Urinary bladder (tissue), 4 donors: ENCODE results near the gene CDRT15L2. TPM values are rescaled to one million over a fixed set of nuclear protein-coding genes. Genes with fewer than 3 reads are reported as not detected.
"Not testable (repeated sequence)": the region's sequence is repeated elsewhere in the genome, so short reads cannot be mapped to it uniquely, and the experiment has no call there.

Experiments
- DNase-seq: peaks from one replicate; pipeline ENCODE4 v3.0.0-alpha.2; 2015; ENCODE audit errors: extremely low spot score
- H3K27ac ChIP-seq: one replicate; pipeline ENCODE4 v1.5.1; 2013; ENCODE audit warnings: low read depth, mild to moderate bottlenecking, moderate library complexity
- H3K36me3 ChIP-seq: one replicate; pipeline ENCODE4 v1.6.1; 2013; ENCODE audit warnings: mild to moderate bottlenecking, moderate library complexity; ENCODE audit not compliant: insufficient read depth
- H3K4me1 ChIP-seq: one replicate; pipeline ENCODE4 v1.6.1; 2013; ENCODE audit warnings: mild to moderate bottlenecking, moderate library complexity; ENCODE audit not compliant: insufficient read depth
- H3K4me3 ChIP-seq: one replicate; pipeline ENCODE4 v1.5.1; 2013; ENCODE audit warnings: low read depth, low read length
- WGBS: extraction: QIAGEN DNeasy Blood & Tissue Kit; methylation state at CpG from one replicate; pipeline ENCODE4 v1.1.7; 2013; 5-methylcytosine and 5-hydroxymethylcytosine counted together
- polyA plus RNA-seq: library from polyadenylated mRNA; stranded (reverse); fragments of 200-250 nt; gene quantifications from one replicate; pipeline ENCODE4 v1.2.3, GENCODE V29; 2013
- total RNA-seq: library from RNA; depleted of rRNA; stranded (reverse); fragments of >200 nt; gene quantifications from one replicate; pipeline ENCODE4 v1.2.3, GENCODE V29; 2014
- donor health status: healthy with polysubstance abuse.
- donor health status: healthy.

The CDRT15L2 gene
- total RNA-seq (not detected), polyA plus RNA-seq (not detected)

GRCh38 chr17:20579424-20579823 is at the start of gene CDRT15L2:
CDRT15L2 (plus strand) TSS chr17:20579724; CDS start chr17:20579744, 20 bp downstream.
- 95% methylated on average over 12 of the region's 12 CpGs for WGBS
- H3K4me3 ChIP-seq, H3K36me3 ChIP-seq, H3K4me1 ChIP-seq, DNase-seq, H3K27ac ChIP-seq: not testable (repeated sequence)

DNA sequence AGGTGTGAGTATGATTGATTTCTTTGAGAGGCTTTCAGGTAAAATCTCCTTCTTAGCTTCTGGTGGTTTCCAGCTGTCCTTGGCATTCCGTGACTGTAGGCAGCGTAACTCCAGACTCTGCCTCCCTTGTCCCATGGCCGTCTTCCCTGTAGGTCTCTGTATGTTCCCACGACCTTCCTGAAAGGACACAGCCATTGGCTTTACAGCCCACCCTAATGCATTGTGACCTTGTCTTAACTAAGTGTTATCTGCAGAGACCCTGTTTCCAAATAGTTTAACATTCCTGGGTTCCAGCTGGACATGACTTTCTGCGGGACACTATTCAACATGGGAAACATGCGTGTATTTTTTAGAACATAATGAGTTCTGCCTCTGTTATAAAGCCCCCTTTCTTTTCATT is 49.4 kb upstream of the CDRT15L2 start:
- not testable (repeated sequence) for H3K4me3 ChIP-seq, H3K36me3 ChIP-seq, H3K27ac ChIP-seq, H3K4me1 ChIP-seq, DNase-seq
- 77% methylated on average over 5 of the region's 6 CpGs for WGBS

GRCh38 chr17:20532544-20533090 is 46.9 kb upstream of the CDRT15L2 start:
- H3K36me3 ChIP-seq, H3K4me3 ChIP-seq, H3K27ac ChIP-seq, H3K4me1 ChIP-seq: not testable (repeated sequence)
- WGBS, result 0% methylated on average over 11 of the region's 31 CpGs
- DNase-seq, result peak; percentile 26

GRCh38 chr17:20533206-20533605 is 46.3 kb upstream of the CDRT15L2 start:
- not testable (repeated sequence) for H3K4me1 ChIP-seq, DNase-seq, H3K36me3 ChIP-seq, H3K4me3 ChIP-seq, H3K27ac ChIP-seq
- 3% methylated on average over 11 of the region's 11 CpGs for WGBS

DNA sequence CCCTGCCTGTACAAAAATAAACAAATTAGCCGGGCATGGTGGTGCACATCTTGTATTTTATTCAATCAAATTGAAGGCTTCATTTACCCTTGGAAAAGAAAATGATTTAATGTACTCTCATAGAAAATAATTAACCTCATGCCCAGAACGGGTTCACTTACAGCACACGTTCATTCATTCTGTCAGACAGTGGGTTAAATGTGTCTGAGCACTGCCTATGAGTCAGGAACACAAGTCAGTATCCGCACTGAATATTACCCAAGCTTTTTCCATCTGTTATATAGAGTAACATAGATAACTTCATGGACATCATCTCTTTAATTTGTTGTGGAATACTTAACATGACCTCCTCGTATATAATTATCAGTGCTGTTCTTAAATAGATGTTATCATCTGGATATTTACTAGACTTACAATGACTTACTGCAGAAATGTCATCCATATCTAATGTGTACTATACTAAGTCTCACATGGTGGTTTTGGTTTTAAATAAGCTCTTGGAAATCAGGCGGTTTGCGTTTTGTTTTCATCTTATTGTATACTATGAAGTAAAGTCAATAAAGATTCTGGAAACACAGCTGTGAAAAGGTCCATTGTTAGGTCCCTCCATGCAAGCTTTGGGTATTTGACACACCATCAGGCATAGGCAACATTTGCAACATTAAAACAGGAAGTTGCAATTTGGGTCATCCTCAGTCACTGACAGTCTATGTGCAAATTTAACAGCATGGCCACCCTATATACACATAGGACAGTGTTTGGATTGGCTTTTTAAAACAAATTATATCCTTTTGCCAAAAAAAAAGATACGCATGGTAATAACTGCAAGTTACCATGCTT is 44.6 kb upstream of the CDRT15L2 start:
- not testable (repeated sequence) for H3K4me1 ChIP-seq, H3K27ac ChIP-seq, H3K36me3 ChIP-seq, H3K4me3 ChIP-seq, DNase-seq
- 44% methylated on average over 8 of the region's 8 CpGs for WGBS

DNA sequence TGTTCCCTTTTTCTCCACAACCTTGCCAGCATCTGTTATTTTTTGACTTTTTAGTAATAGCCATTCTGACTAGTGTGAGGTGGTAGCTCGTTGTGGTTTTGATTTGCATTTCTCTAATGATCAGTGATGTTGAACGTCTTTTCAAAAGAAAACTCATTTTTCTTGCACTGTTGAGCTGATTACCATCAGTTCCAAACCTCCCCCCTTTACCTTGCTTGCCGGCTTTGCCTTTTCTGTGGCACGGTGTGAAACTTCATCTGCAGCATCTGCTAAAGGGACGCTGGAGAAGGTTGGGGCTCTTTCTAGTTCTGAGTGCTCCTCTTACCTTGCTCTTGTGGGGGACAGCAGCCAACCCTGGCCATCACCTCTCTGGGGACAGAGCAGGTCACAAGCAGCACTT is 39.1 kb upstream of the CDRT15L2 start:
- DNase-seq, H3K27ac ChIP-seq, H3K4me3 ChIP-seq, H3K4me1 ChIP-seq, H3K36me3 ChIP-seq: not testable (repeated sequence)
- WGBS, result 59% methylated on average over 3 of the region's 5 CpGs

- H3K4me1 ChIP-seq, DNase-seq, H3K4me3 ChIP-seq, H3K27ac ChIP-seq, H3K36me3 ChIP-seq: not testable (repeated sequence)
- WGBS, result 16% methylated on average over 2 of the region's 3 CpGs
Observed at GRCh38 chr17:20540865-20541264, 38.7 kb upstream of the CDRT15L2 start.

GRCh38 chr17:20541853-20542546 is 37.5 kb upstream of the CDRT15L2 start:
- H3K4me3 ChIP-seq, DNase-seq, H3K27ac ChIP-seq, H3K36me3 ChIP-seq, H3K4me1 ChIP-seq: not testable (repeated sequence)
- WGBS, result 41% methylated on average over 7 of the region's 7 CpGs

DNA sequence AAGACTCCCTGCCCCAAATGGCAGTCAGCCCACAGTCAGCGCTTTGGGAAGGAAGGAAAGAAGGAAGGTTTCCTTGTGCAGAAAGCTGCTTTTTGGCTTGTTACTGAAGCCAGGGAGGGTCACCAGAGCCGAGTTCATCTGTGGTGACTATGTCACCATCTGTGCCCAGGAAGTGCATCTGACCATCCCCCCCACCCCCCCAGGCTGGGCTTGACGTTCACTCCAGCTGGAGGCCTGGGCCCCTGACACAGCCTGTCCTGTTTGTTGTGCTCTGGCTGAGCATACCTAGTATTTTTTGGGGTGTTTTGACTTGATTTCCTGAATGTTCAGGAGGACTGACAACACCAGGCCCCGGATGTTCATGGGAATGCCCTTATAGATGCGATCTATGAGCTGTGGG is 31.6 kb upstream of the CDRT15L2 start:
- not testable (repeated sequence) for DNase-seq, H3K4me3 ChIP-seq, H3K36me3 ChIP-seq, H3K27ac ChIP-seq, H3K4me1 ChIP-seq
- 59% methylated on average over 3 of the region's 5 CpGs for WGBS

DNA sequence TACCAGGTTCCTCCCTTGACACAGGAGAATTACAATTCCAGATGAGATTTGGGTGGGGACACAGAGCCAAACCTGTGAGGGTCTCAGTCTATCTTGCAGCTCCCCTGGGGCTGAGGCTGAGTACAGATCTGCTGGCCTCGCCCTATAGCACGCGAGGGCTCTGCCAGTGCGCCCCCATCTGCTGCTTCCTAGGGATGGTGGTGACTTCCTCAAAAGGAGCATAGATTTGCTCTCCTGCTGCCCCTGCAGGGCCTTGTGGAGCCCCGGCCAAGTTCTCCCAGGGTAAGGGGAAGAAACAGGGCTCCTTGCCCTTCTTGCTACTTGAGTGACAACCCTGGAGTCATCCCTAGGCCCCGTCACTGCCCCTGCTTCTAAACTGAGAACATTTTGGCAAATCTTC is 26.6 kb upstream of the CDRT15L2 start:
- not testable (repeated sequence) for H3K36me3 ChIP-seq, H3K27ac ChIP-seq, DNase-seq, H3K4me1 ChIP-seq, H3K4me3 ChIP-seq
- 89% methylated on average over 6 of the region's 6 CpGs for WGBS

DNA sequence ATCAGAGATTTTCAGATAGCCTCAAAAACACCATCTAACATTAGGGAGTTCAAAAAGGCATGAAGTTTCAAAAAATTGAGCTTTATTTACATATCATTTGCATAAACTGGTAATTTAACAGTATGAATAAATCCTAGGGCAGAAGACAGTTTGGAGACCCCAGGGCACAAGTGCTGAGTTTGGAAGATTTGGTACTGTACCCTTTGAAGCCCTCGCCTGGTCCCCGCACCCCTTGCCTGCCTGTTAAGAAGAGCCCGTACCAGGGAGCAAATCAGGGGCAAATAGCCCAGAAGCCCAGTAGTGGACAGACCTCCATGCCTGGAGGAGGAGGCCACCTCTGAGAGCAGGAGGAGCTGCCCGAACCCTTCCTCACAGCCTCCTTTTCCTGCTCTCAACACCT is 24.8 kb upstream of the CDRT15L2 start:
- DNase-seq, H3K4me3 ChIP-seq, H3K4me1 ChIP-seq, H3K36me3 ChIP-seq, H3K27ac ChIP-seq: not testable (repeated sequence)
- 87% methylated on average over 3 of the region's 4 CpGs for WGBS

GRCh38 chr17:20555135-20556010 is 24.2 kb upstream of the CDRT15L2 start:
- WGBS, result 87% methylated on average over 16 of the region's 20 CpGs
- H3K27ac ChIP-seq, DNase-seq, H3K4me1 ChIP-seq, H3K36me3 ChIP-seq, H3K4me3 ChIP-seq: not testable (repeated sequence)

DNA sequence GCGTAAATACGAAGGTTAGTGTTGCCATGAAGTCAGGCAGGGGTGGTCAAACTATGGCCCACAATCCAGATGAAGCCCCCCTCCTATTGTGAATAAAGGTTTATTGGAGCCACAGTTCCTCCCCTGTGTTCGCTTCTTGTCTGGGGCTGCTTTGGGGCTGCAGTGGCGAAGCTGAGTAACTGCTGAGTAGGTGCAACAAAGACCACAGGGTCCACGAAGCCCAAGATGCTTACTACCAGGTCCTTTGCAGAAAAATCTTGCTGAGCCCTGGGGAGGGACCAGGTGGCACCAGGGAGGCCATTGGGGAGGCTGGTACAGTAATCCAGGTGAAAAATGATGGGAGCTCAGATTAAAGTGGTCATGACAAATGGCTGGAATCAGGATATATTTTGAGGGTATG is 21.4 kb upstream of the CDRT15L2 start:
- H3K36me3 ChIP-seq, H3K27ac ChIP-seq, H3K4me3 ChIP-seq, H3K4me1 ChIP-seq, DNase-seq: not testable (repeated sequence)
- WGBS, result 87% methylated on average over 5 of the region's 5 CpGs
